Caco-2 (cell line): Measurements from ENCODE around the gene ADAMTS5. TPM values are rescaled to one million over a fixed set of nuclear protein-coding genes. Genes with fewer than 3 reads are reported as not detected.

Source experiments
- BruUV-seq: library from RNA; stranded (reverse); fragments of 400-500 nt; replicated peaks from 2 replicates; lab custom pipeline; 2021; lab: Mats Ljungman, UMichigan
- CTCF ChIA-PET: fragments of 300-600 bp; sonication (Branson Sonifier 250); formaldehyde crosslinking; loops from one replicate; lab custom pipeline; 2022; ENCODE audit warnings: antibody characterized with exemption; lab: Charles Lee
- POLR2A ChIA-PET: fragments of 300-600 bp; sonication (Branson Sonifier 250); formaldehyde crosslinking; loops from one replicate; lab custom pipeline; 2022; ENCODE audit warnings: antibody characterized with exemption; lab: Charles Lee
- DNase-seq, 2 experiments: peaks; one replicate each; pipeline versions ENCODE4 v3.0.0 to v3.0.0-alpha.2; 2020 to 2022
- H3K27me3 ChIP-seq: replicated peaks from 2 replicates; pipeline ENCODE4 v1.6.0; 2011; ENCODE audit warnings: low read length; ENCODE audit not compliant: control insufficient read depth, insufficient read depth
- H3K36me3 ChIP-seq: 2 replicates; pipeline ENCODE4 v1.5.1; 2011; ENCODE audit warnings: low read length; ENCODE audit not compliant: control insufficient read depth, insufficient read depth
- H3K4me1 ChIP-seq: fragments of 250-450 bp; sonication (Bioruptor Pico); 2 replicates; pipeline ENCODE4 v1.5.1; 2020; ENCODE audit warnings: mild to moderate bottlenecking
- H3K4me3 ChIP-seq: 2 replicates; pipeline ENCODE4 v1.5.1; 2011; ENCODE audit warnings: low read depth, mild to moderate bottlenecking, control low read depth, low read length
- H3K9me3 ChIP-seq: fragments of 250-450 bp; sonication (Bioruptor Pico); 2 replicates; pipeline ENCODE4 v1.5.1; 2020; ENCODE audit warnings: mild to moderate bottlenecking, moderate library complexity
- H3K27ac Mint-ChIP-seq: one replicate; pipeline ENCODE4 v1.8.0; 2022; ENCODE audit warnings: mixed read lengths; ENCODE audit not compliant: unreplicated experiment
- H3K27me3 Mint-ChIP-seq: one replicate; pipeline ENCODE4 v1.8.0; 2022; ENCODE audit warnings: mixed read lengths; ENCODE audit not compliant: insufficient read depth, unreplicated experiment
- H3K36me3 Mint-ChIP-seq: one replicate; pipeline ENCODE4 v1.8.0; 2022; ENCODE audit warnings: mild to moderate bottlenecking, mixed read lengths; ENCODE audit not compliant: insufficient read depth, unreplicated experiment
- H3K4me1 Mint-ChIP-seq: one replicate; pipeline ENCODE4 v1.8.0; 2022; ENCODE audit warnings: low read depth, mixed read lengths; ENCODE audit not compliant: unreplicated experiment
- H3K4me3 Mint-ChIP-seq: one replicate; pipeline ENCODE4 v1.8.0; 2022; ENCODE audit warnings: mild to moderate bottlenecking, moderate library complexity, mixed read lengths; ENCODE audit not compliant: unreplicated experiment
- H3K9me3 Mint-ChIP-seq: one replicate; pipeline ENCODE4 v1.8.0; 2022; ENCODE audit warnings: mixed read lengths; ENCODE audit not compliant: unreplicated experiment
- CTCF ChIP-seq, 2 experiments: fragments of 200-600 bp in 1 of 2; IDR thresholded peaks; 1 replicate in 1 of 2; 2 replicates in 1 of 2; pipeline versions ENCODE4 v1.5.1 to v1.8.0; 2011 to 2022; ENCODE audit warnings: antibody characterized with exemption in 1 of 2, control low read depth in 1 of 2, inconsistent platforms in 1 of 2, low read depth in 1 of 2, low read length in 1 of 2, mild to moderate bottlenecking in 1 of 2, moderate library complexity in 1 of 2; ENCODE audit not compliant: insufficient read depth in 1 of 2, severe bottlenecking in 1 of 2, unreplicated experiment in 1 of 2
- intact Hi-C: fragments of 100-400 bp; cut with micrococcal nuclease; formaldehyde crosslinking; loops from one replicate; pipeline ENCODE4 v1.10.0; 2022; ENCODE audit not compliant: unreplicated experiment
- total RNA-seq: library from RNA; stranded (reverse); gene quantifications from 2 replicates; pipeline ENCODE4 v1.2.3, GENCODE V29; 2022

ADAMTS5 gene
- total RNA-seq, 1 experiment from 2014 or later: not detected

GRCh38 chr21:26925636-26926035, 41.3 kb downstream of the ADAMTS5 start:
- TF ChIP-seq CTCF (IDR thresholded peaks at IDR 0.05; ENCODE audit: insufficient read depth in 1 of 2, low read depth in 1 of 2, low read length in 1 of 2, severe bottlenecking in 1 of 2, unreplicated experiment in 1 of 2): no peak
- no peaks in the 10 kb centered on the region for H3K27me3 ChIP-seq
- H3K27ac Mint-ChIP-seq: no peak overlapping the region
- H3K27me3 Mint-ChIP-seq: peaks cover 5% of the 10 kb centered on the region
- no peaks in the 10 kb centered on the region for H3K9me3 ChIP-seq
- ChIA-PET POLR2A (no interaction called here), CTCF (no interaction called here)
- no peak overlapping the region for H3K4me3 Mint-ChIP-seq
- no peaks in the 10 kb centered on the region for H3K36me3 Mint-ChIP-seq
- H3K36me3 ChIP-seq: no peaks in the 10 kb centered on the region
- DNase-seq: no peak
- H3K4me1 ChIP-seq: no peaks in the 10 kb centered on the region
- BruUV-seq: no TSS peak
- no peaks in the 10 kb centered on the region for H3K4me1 Mint-ChIP-seq
- no peaks in the 10 kb centered on the region for H3K9me3 Mint-ChIP-seq
- intact Hi-C loops: no loop called here
- H3K4me3 ChIP-seq: no peak overlapping the region

DNA sequence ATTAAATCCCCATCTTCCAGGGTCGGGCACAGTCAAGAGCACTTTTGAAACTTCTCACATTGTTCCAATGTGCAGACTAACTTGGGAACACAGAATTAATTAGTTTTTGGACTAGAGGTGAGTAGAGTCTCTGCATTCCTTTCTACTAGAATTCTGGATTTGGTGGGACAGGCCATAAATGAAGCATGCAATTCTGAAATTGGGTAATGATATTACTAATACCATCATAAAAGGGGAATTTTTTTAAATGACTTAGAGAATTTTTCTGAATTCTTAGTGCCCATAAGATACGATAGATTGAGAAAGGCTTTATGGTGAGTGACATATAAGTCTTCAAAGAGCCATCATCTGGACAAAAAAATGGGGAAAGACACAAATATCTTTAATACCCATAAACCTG, 41.8 kb downstream of the ADAMTS5 start:
- Histone ChIP-seq H3K36me3 (no peaks in the 10 kb centered on the region), H3K4me3 (no peak overlapping the region), H3K27me3 (no peaks in the 10 kb centered on the region), H3K4me1 (no peaks in the 10 kb centered on the region), H3K9me3 (no peaks in the 10 kb centered on the region)
- H3K27ac Mint-ChIP-seq: no peak overlapping the region
- H3K9me3 Mint-ChIP-seq: no peaks in the 10 kb centered on the region
- no peak overlapping the region for H3K4me3 Mint-ChIP-seq
- no peak for DNase-seq
- ChIA-PET POLR2A (no interaction called here), CTCF (no interaction called here)
- BruUV-seq: no TSS peak
- no peak for TF ChIP-seq CTCF (IDR thresholded peaks at IDR 0.05; ENCODE audit: insufficient read depth in 1 of 2, low read depth in 1 of 2, low read length in 1 of 2, severe bottlenecking in 1 of 2, unreplicated experiment in 1 of 2)
- no peaks in the 10 kb centered on the region for H3K4me1 Mint-ChIP-seq
- peaks cover 3% of the 10 kb centered on the region for H3K27me3 Mint-ChIP-seq
- intact Hi-C loops: no loop called here
- H3K36me3 Mint-ChIP-seq: no peaks in the 10 kb centered on the region

DNA sequence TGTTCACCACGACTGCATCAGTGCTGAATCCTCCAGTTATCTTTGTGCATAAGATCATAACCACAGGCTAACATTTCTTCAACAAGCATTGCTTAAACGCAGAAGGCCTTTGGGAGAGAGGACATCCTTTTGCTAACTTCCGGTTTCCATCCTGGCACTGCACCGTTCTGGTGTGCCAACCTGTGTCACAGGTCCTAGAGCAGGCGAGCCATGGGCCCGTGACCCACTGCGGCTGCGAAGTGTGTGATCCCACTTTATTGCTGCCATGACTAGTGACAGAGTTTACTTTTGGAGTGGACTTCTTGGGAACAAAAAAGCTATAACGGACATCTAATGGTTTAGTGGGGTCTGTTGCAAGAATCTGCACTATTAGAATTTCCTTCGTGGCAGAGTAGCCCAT, 42.9 kb downstream of the ADAMTS5 start:
- Histone ChIP-seq H3K4me1 (no peaks in the 10 kb centered on the region), H3K9me3 (no peaks in the 10 kb centered on the region), H3K36me3 (no peaks in the 10 kb centered on the region), H3K4me3 (no peak overlapping the region), H3K27me3 (no peaks in the 10 kb centered on the region)
- no TSS peak for BruUV-seq
- Mint-ChIP-seq H3K27me3 (peaks cover 3% of the 10 kb centered on the region), H3K36me3 (no peaks in the 10 kb centered on the region), H3K4me1 (no peaks in the 10 kb centered on the region), H3K4me3 (no peak overlapping the region), H3K27ac (no peak overlapping the region), H3K9me3 (no peaks in the 10 kb centered on the region)
- ChIA-PET CTCF (no interaction called here), POLR2A (no interaction called here)
- TF ChIP-seq CTCF (IDR thresholded peaks at IDR 0.05; ENCODE audit: insufficient read depth in 1 of 2, low read depth in 1 of 2, low read length in 1 of 2, severe bottlenecking in 1 of 2, unreplicated experiment in 1 of 2): no peak
- DNase-seq: no peak
- intact Hi-C loops: no loop called here
